DMS53 treated with DMSO at 0.1 percent for 48 hours (cell line): ENCODE measurements around the gene ZP2.
"Not testable (repeated sequence)": the region's sequence is repeated elsewhere in the genome, so short reads cannot be mapped to it uniquely, and the experiment has no call there.

Source experiments
- DNase-seq: peaks from one replicate; lab custom pipeline; 2025; ENCODE audit not compliant: unreplicated experiment; lab: John Stamatoyannopoulos, UW

ZP2 gene

GRCh38 chr16:21211486-21211885 lies at the start of gene ZP2:
Gene ZP2, minus strand, starts transcription at chr16:21211574. Its CDS starts 27 bp downstream, at chr16:21211547.
- no peak for DNase-seq

GRCh38 chr16:21257284-21257683 lies 45.9 kb upstream of the ZP2 start:
- DNase-seq, result no peak

- DNase-seq, result no peak
These were observed 45.3 kb upstream of the ZP2 start for GRCh38 chr16:21256636-21257035.

GRCh38 chr16:21253470-21253869 lies 42.1 kb upstream of the ZP2 start:
- no peak for DNase-seq

- DNase-seq, result no peak
These were observed 38.9 kb upstream of the ZP2 start for GRCh38 chr16:21250072-21250923.

GRCh38 chr16:21248179-21248578 lies 36.8 kb upstream of the ZP2 start:
- not testable (repeated sequence) for DNase-seq

GRCh38 chr16:21244518-21245215 lies 33.3 kb upstream of the ZP2 start:
- no peak for DNase-seq

- no peak for DNase-seq
These were observed 31.4 kb upstream of the ZP2 start for GRCh38 chr16:21242756-21243155.

GRCh38 chr16:21239646-21240045 lies 28.3 kb upstream of the ZP2 start:
- DNase-seq, result no peak

GRCh38 chr16:21236831-21237230 lies 25.5 kb upstream of the ZP2 start:
- DNase-seq, result no peak

GRCh38 chr16:21235199-21235585 lies 23.8 kb upstream of the ZP2 start:
- DNase-seq, result no peak

- peak; percentile 63 for DNase-seq
These were observed 22.3 kb upstream of the ZP2 start, which contains the start of gene ANKS4B for GRCh38 chr16:21233521-21234150. Gene ANKS4B, plus strand, starts transcription at chr16:21233699. Its CDS starts 39 bp downstream, at chr16:21233738.

GRCh38 chr16:21233045-21233520 lies 21.7 kb upstream of the ZP2 start:
- DNase-seq, result no peak

GRCh38 chr16:21228361-21228872 lies 17.0 kb upstream of the ZP2 start:
- DNase-seq, result no peak

GRCh38 chr16:21227866-21228265 lies 16.5 kb upstream of the ZP2 start:
- DNase-seq, result no peak

GRCh38 chr16:21226749-21227148 lies 15.4 kb upstream of the ZP2 start:
- DNase-seq, result no peak

GRCh38 chr16:21224800-21225199 lies 13.4 kb upstream of the ZP2 start:
- DNase-seq, result no peak

GRCh38 chr16:21223787-21224186 lies 12.4 kb upstream of the ZP2 start:
- DNase-seq, result no peak

GRCh38 chr16:21222495-21223337 lies 11.3 kb upstream of the ZP2 start:
- peak; percentile 54 for DNase-seq

GRCh38 chr16:21219551-21219950 lies 8.2 kb upstream of the ZP2 start:
- DNase-seq, result no peak
